ENCODE data around the gene IGF1R.

GRCh38 chr15:98806275-98806895 lies 158.0 kb downstream of the IGF1R start:
- TF ChIP-seq CTCF (IDR thresholded peaks at IDR 0.05) (no peak), EP300 (IDR thresholded peaks at IDR 0.05) (no peak), POLR2A (IDR thresholded peaks at IDR 0.05) (no peak)
